GM18520 (cell line): ENCODE results near the gene TPO.

Source experiments
- ATAC-seq: cut with Tn5 transposase; IDR thresholded peaks from one replicate; pipeline ENCODE4 v1.9.1; 2021; ENCODE audit not compliant: unreplicated experiment

The TPO gene

DNA sequence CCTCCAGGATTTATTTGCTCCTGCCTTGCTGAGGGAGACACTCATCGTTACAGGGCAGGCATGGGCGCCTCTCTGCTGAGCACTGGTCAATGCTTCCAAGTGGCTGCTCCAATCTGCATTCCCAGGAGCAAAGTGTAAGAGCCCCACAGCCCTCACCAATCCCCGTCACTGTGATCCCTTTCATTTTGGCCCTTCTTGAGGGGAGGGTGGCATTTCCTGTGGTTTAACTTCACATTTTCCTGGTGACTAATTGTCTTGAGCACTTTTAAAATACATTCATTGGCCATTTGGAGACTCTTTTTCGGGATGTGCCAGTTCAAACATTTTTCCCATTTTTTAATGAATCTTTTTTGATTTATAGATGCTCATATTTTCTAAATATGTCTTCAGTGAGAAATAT, 33.0 kb downstream of the TPO start:
- no peak for ATAC-seq

DNA sequence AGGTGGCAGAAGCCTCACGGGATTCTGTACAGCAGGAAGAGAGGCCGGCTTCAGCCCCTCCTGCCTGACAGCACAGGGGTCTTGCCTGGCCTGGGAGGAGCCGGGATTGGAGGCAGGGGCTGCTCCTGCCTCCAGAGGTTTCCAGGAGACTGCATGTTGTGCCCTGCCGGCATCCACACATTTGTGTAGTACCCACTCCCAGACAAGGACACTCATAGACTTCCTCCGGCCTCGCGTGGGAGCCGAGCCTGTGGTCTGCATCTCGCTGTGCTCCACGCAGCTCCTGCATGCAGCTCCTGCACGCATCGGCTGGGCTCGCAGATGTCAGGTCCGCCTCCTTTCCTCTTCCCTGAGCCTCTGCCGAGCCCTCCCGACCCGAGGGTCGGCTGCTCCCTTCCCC, 34.7 kb downstream of the TPO start:
- ATAC-seq: no peak

DNA sequence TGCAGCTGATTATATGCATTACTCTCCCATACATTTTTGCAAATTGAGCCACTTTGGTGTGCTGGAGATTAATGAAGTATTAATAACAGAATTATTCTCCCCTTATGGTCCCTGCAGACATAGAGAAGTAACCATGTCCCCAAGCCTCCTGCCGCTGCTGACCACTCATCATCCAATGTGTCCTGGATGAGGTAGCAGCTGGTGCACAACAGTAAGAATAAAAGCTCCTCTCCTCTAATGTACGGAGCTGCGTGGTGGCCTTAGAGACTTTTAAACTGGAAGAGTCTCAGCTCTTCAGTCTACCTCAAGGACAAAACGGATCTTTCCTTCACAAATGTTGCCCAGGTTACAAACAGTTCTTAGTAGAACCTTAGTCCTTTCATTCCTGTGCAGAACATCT, 37.7 kb downstream of the TPO start:
- no peak for ATAC-seq

DNA sequence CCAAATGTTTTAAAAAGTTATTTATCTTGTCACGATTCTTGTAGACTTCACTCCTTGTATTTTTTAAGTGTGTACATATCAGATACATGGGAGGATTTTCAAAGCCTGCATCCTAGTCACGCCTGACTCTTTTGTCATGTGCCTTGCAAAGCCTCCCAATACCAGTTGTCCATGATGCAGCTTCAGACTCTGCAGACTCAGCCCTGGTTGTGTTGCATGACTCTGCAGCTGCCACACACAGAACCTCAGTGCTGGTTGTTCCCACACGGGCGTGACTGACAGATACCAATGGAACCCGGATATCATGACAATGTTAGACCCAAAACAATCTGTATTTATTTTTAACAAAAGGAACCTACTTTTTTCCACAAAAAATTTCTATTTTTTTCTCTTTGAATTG, 38.2 kb downstream of the TPO start:
- no peak for ATAC-seq

DNA sequence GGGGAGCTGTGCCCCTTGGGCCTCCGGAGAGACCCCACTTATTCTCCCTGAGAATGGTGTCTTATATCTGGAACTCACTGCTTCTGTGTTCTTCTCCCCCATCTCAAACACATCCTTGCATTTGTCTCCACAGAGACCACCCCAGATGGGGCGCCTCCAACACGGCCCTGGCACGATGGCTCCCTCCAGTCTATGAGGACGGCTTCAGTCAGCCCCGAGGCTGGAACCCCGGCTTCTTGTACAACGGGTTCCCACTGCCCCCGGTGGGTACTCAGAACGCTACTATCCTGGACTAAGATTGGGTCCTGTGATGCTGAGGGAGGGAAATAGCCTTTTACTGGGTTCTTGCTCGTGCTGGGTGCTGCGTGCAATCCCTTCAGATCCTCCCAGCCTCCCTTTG, 40.3 kb downstream of the TPO start:
- no peak for ATAC-seq

DNA sequence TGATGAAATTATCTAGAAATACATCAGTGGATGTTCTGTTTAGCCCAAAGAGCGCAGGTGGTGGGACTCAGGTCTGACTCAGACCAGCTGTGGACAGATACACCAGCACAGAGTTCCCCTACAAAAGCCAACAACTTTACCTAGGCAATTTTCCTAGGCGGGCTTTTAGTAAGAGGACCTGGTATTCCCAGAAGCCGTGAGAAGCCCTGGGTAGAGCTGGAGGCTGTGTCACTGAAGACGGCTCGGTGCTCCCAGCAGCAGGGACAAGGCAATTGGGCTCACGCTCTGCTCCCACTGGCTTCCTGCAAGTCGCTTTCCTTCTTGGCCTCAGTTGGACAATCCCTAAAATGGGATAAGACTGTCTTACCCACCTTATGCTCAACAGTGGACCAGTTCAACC, 41.1 kb downstream of the TPO start:
- ATAC-seq: no peak

DNA sequence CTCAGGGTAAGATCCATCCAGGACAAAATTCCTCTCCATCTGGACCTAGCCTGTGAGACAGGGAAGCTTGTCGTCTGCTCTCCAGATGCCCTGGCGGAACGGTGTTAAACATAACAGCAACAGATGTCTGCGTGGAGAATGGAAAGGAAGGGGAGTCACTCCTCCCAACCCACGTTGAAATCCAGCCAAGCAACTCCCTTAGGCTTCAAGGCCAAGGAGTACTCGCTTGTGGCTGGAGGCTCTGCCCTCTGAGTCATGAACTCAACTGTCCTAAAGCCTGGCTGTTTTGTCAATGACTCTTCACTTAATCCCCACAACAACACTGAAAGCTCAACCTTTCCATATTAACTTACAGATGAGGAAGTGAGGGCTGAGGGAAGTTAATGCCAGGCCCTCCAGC, 42.2 kb downstream of the TPO start:
- no peak for ATAC-seq

DNA sequence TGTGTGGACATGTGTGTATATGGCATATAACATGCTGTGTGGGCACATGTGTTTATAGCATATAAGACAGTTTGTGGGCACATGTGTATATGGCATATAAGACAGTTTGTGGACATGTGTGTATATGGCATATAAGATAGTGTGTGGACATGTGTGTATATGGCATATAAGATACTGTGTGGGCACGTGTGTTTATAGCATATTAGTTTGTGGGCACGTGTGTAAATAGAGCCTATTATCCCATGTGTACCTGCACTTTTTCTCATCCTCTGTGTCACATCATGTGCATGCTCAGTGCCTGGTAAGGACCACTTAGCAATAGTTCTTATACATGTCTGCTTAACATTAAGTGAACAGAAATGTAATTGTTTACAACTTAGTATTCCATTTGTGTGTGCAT, 45.2 kb downstream of the TPO start:
- ATAC-seq: no peak

DNA sequence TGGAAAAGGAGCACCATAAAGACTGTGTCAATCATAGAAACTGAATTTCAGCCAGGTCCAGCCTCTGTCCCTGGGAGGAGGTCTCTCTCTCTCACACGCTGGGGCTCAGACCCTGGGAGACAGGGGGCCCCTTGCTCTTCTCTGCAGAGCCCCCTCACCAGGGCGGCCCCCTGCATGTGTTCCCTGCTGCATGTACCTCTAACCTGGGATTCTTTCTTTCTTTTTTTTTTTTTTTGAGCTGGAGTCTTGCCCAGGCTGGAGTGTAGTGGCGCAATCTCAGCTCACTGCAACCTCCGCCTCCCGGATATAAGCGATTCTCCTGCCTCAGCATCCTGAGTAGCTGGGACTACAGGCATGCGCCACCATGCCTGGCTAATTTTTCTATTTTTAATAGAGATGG, 46.5 kb downstream of the TPO start:
- no peak for ATAC-seq

DNA sequence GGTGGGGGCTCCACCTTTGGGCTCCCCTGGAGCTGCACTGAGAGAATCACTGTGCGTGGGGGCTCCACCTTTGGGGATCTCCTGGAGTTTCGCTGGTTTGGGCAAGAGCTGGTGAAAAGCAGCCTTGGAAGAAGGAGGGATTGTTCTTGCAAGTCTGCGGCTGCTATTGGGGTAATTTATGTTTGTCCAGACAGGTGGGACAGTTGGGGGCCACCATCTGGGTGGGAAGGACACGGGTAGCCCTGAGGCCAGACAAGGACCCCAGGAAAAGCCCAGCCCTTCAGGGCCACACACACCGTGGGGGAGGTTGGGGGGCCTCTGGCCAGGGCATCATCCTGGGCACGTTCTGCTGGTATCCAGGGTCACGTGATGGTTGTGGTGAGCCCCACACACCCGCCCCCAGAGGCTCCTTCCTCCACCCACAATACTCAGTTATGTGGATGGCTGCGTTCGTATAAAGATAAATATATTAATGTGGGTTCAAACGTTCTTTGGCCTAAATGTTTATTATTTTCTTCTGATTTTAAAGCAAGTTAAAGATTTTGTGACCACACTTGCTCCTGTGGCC, 47.7 kb downstream of the TPO start:
- ATAC-seq: no peak

DNA sequence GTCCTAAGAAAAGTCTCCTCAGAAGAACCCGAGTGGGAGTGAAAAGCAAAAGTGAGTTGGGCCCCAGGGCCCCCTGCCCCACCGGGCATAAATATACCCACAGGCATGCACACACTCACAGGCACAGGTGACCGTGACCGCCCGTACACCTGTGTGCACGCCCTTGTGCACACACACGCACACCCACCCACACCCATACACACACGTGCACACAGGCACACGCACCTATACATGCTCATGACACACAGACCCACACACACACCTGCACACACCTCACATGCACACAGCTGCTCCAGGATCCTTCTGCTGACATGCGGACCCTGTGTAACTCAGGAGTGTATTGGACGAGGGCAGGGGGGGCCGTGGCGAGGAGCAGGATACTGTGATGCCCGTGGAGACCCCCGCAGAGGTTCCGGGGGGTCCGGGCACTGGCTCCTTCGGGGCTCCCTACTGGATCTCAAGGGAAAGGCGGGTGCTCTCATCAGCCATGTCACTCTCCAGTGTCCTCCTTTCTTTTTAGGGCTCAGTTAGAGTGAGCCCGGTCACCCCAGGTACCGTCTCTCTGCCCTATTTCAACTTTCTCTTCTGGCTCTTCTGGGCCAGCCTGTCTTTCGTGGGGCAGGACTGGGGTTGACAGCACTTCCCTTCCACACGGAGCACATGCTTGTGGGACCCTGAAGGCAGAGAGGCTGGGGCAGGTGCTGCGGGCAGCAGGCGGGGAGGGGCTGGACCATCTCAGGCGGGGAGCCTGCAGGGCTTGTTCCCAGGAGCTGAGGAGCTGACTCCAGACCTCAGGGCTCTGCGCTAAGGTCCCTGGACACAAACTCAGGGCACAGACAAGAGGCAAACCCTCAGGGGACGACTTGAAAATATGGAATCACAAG, 48.5 kb downstream of the TPO start:
- ATAC-seq: no peak

DNA sequence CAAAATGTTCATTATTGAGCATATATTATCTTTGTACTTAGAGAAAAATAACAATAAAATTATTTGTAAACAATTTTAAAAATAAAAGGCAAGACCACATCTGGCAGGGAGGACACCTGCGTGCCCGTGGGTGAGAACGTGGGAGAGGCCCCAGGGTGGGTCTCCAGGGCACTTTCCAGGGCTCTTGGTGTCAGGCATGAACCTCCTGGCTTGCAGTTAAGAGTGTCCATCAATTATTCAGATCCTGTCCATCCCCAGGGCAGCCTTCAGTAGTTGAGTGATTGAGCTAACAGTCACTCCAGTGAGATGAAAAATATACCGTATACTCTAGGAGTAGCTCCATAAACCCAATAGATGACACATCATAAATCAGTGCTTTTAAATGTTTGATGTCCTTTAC, 49.7 kb downstream of the TPO start:
- ATAC-seq: no peak

DNA sequence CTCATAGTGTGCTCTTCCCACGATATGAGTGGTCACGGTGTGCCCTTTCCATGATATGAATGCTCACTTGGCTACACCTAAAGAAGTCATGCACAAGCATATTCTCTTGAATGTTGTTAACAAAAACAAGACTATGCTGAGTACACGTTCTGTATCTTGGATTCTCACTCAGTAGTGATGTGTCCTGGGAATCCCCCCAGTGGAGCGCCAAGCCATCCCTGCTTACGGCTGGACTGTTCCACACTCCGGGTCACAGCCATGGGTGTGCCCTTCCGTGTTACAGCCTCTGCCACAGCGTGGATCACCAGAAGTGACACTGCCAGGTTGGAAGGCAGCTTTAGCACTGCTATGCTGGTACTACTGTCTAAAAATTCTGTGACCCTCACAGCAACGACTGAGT, 59.1 kb downstream of the TPO start:
- no peak for ATAC-seq

DNA sequence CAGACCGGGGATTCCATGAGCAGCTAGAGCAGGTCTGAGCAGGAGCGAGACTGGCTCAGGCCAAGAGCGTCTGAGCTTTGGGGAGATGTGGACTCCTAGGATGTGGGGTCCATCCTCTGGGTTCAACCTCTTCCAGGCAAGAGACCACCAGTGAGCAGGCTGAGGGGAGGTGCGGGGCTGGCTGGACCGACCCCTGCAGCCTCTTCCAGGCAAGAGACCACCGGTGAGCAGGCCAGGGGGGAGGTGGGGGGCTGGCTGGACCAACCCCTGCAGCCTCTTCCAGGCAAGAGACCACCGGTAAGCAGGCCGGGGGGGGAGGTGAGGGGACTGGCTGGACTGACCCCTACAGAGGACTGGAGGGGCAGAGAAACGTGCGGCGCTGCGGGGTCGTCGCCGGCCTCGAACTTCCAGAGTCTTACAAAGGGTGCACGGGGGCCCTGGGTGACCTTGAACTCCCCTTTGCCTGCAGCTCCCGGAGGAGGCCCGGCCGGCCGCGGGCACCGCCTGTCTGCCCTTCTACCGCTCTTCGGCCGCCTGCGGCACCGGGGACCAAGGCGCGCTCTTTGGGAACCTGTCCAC, 63.4 kb downstream of the TPO start:
- ATAC-seq: no peak

DNA sequence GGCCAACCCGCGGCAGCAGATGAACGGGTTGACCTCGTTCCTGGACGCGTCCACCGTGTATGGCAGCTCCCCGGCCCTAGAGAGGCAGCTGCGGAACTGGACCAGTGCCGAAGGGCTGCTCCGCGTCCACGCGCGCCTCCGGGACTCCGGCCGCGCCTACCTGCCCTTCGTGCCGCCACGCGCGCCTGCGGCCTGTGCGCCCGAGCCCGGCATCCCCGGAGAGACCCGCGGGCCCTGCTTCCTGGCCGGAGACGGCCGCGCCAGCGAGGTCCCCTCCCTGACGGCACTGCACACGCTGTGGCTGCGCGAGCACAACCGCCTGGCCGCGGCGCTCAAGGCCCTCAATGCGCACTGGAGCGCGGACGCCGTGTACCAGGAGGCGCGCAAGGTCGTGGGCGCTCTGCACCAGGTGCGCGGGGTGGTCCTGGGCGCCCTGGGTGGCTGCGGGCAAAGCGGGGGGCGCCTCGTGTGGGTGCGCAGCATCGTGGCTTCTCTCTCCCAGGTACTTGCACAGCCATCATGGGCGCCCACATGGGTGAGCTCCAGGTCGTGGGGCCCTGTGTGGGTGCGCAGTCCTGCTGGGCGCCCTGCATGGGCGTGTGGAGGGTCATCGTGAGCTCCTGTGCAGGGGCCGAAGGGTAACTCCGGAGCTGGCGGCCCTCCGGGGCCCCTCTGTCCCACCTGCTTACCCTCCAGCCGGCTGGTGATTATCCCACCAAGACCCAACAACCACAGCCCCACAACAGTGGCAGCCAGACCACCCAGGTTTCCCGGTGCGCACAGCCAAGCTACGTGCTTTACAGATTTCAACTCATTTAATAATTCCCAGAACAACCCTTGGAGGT, 64.2 kb downstream of the TPO start:
- no peak for ATAC-seq

DNA sequence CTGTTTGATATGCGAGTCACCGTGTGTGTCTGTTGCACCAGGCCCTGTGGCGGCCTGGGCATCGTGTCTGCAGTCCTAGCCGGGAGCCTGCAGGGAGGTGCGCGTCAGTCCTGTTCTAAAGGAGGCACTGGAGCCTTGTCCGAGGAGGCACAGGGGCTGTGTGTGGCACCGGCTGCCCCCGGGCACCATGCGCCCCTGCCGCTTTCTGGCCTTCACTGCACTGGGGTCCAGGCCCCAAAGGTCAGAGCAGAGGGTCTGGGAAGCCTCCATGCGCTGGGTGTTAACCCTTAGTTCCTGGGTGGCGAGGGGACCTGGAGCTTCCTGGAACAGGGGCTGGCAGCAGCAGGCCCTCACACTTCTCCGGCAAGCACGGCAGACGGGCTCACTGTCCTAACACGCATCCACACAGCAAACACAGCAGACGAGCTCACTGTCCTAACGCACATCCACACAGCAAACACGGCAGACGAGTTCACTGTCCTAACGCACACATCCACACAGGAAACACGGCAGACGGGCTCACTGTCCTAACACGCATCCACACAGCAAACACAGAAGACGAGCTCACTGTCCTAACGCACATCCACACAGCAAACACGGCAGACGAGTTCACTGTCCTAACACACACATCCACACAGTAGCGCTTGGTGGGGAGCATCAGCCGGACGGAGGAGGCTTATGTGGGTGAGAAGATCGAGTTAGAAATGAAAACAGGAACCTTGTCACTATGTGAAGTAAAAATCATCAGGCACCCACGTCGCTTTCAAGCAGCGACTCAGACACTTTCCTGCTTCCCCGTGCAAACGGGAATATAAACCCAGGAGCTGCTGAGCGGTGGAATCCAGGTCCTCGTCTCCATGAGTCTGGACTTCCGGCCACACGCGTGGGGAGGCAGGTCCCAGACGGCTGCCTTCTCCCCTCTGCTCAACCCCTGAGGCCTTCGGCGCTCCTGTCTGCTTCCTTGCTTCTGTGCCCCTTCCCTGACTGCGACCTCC, 65.3 kb downstream of the TPO start:
- ATAC-seq: no peak

DNA sequence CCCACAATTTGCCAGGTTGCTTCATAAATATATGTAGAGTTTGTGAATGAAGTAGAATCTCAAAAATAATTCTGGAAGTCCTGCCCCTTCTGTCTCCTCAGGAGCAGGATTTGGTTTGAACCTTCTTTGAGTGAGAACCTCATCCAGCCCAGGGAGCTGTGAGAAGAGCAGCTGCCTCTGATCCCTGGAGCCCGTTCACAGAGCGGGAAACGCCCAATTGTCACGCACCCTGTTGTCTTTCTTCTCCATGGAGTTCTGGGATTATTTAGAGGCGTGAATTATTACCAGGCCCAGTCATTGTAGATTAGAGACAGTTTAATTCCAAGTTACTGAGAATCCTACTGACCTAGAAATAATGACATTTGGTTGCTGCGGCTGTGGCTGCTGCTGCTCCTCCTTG, 66.1 kb downstream of the TPO start:
- no peak for ATAC-seq

DNA sequence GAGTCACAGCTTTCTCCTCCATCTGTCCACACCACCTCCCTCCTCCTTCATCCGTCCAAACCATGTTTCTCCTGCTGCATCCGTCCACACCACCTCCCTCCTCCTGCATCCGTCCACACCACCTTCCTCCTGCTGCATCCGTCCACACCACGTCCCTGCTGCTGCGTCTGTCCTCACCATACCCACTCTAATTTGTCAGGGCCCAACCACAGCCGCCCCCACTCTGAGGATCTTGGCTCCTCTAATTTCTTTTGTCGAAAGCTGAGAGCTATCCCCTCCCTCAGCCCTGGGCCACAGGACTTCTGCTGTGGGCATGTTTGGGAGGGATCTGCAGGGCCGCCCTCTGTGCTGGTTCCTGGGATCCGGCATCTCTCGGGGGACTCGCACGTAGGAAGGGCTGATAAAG, 67.4 kb downstream of the TPO start:
- no peak for ATAC-seq

DNA sequence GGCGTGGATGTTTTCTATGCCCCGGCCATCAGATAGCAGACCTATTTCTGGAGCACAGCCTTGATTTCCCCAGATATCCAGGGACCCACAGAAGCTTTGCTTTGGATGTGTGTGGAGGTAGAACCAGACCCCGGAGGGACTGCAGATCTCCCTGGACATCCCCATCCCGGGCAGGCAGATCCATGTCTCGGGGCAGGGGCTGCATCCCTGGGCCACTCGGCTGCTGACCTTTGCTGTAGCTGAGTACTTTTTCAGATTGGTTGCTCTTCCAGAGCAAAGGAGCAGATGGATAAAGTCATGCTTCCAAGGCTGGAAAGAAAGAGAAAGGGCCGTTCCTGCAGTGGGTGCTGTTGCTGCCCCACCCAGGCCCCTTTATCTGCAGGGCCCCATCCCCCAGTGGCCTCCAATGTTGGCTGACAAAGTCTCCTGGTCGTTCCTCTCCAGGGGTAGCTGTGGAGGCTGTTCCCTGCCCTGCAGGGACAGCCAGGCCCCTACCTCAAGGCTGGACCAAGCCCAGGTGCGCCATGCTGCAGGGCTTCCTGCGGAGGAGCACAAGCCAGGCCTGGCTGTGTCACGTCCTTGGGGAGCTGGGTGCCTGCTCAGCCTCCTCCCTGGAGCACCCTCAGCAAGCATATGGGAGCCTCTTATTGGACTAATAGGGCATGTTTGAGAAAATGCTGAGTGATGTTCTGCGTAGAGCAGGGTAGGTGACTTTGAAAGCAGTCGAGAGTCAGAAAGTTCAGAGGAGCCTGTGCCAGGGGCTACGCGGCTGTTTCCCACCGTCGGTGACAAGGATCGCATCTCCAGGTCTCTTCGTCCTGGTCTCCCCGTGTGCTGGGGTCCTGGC, 68.4 kb downstream of the TPO start:
- ATAC-seq: no peak
